Cardiac fibroblast (primary cell): ENCODE results near the gene SDK1.

Experiments
- DNase-seq, 2 donors: peaks; one replicate each; pipeline versions ENCODE4 v3.0.0 to v3.0.0-alpha.2; 2010; ENCODE audit warnings: low read depth in 2 of 2
- H3K4me3 ChIP-seq, 2 donors: replicated peaks in 1 of 2; 1 replicate in 1 of 2; 2 replicates in 1 of 2; pipeline ENCODE4 v1.5.1; 2011; ENCODE audit warnings: low read depth in 2 of 2, low read length in 2 of 2, mild to moderate bottlenecking in 2 of 2, moderate library complexity in 1 of 2
- CTCF ChIP-seq: IDR thresholded peaks from one replicate; pipeline ENCODE4 v1.5.1; 2011; ENCODE audit warnings: low read depth, mild to moderate bottlenecking, low read length, inconsistent platforms

The SDK1 gene

DNA sequence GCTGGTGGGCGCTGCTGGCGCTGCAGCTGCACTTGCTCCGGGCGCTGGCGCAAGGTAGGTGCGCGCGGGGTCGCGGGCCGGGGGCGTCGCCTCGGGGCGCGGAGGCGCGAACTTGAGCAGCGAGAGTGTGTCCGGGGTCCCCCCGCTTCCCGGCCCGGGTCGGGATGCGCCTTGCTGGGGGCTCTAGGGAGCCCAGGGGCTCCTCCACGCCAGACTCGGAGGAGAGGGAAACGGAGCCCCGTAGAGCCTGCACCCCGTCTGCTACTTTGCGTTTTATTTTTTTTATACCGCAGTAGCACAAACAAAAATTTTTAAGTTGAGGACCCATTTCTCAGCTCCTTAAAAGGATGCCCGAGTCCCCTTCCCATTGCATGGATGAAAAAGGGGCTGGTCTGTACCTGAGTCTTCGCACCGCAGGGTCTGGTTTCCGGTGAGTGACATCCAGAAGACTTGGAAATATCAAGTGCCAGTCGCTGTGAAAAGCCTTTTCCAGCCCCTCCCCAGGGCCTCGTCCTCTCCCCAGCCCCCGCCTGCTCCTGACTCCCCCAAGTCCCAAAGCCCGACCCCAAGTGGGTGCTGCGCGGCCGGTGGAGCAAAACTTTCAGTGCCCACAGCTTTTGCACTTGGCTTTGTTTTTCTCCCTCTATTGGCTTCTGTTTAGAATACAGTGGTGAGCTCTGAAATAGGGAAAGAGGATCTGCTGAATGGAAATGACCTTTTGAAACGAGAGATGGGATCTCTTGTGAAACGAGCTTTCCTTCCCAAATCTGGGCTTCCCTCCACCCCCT is 973 bp downstream of the SDK1 start:
- TF ChIP-seq CTCF, result peak; percentile 31
- DNase-seq, result peak; percentile 31 to 34
- H3K4me3 ChIP-seq, result peak overlapping the region; percentile 27 to 41

GRCh38 chr7:3302681-3303320 is 1.7 kb downstream of the SDK1 start:
- H3K4me3 ChIP-seq, result no peak overlapping the region
- no peak for DNase-seq
- TF ChIP-seq CTCF, result no peak

DNA sequence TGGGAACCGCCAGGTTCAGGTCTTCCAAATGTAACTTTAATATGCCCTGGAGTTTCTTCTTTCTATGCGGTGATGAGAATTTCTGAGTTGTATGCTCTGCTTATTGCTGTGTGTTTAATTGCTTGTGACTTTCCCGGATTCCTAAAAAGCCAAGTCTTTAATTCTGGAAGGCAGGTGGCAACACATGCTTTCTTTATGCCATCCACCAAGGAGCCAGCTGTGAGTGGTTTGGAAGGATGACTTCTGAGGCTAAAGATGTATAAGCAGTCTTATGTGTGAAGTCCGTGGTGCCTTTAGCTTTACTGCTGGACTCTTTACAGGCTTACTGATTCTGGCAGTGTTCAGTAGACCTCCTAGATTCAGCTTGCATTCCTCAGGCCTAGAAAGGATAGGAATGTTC is 3.1 kb downstream of the SDK1 start:
- no peak for DNase-seq
- TF ChIP-seq CTCF, result no peak

GRCh38 chr7:3307435-3307834 is 6.4 kb downstream of the SDK1 start:
- no peak overlapping the region for H3K4me3 ChIP-seq
- no peak for DNase-seq
- TF ChIP-seq CTCF, result no peak

More for the DNA sequence above, 3.1 kb downstream of the SDK1 start:
- no peak overlapping the region for H3K4me3 ChIP-seq

DNA sequence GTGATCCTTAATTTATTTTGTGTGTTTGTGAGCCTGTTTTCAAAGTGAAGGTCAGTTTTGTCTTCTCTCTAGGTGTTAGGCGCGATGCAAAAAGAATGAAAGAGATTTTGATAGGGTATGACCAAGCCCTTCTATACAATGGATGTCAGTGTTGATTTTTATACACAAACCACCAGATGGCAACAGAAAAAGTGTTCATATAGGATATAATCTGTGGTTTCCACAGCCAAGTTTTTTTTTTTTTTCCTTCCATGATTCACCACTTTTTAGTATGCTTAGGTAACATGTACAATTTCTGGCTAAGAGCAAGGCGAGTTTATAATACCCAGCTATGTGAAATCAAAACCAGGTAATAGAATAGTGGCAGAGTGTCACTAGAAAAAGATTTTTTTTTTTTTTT is 8.1 kb downstream of the SDK1 start:
- no peak for TF ChIP-seq CTCF
- peak; percentile 3 to 36 for DNase-seq
- H3K4me3 ChIP-seq, result no peak overlapping the region

- H3K4me3 ChIP-seq, result no peak overlapping the region
- DNase-seq, result no peak
- no peak for TF ChIP-seq CTCF
Observed at GRCh38 chr7:3309956-3310355, 8.9 kb downstream of the SDK1 start.
